G401 (cell line): ENCODE data around the gene FOSL2. TPM values are rescaled to one million over a fixed set of nuclear protein-coding genes. Genes with fewer than 3 reads are reported as not detected.
"Not testable (repeated sequence)": the region's sequence is repeated elsewhere in the genome, so short reads cannot be mapped to it uniquely, and the experiment has no call there.

Experiments
- DNase-seq: peaks from one replicate; pipeline ENCODE4 v3.0.0-alpha.2; 2015; ENCODE audit warnings: low spot score
- in situ Hi-C: cut with HindIII; loops from 2 replicates; pipeline ENCODE4 v1.10.0; 2016; ENCODE audit warnings: low sequenced_read_pairs, mixed read lengths
- total RNA-seq: library from RNA; depleted of rRNA; stranded (reverse); fragments of >200 nt; shearing (Covaris generic); gene quantifications from 2 replicates; pipeline ENCODE4 v1.2.3, GENCODE V29; 2014

The FOSL2 gene
- total RNA-seq, 1 experiment from 2014 or later = 16.1 TPM

DNA sequence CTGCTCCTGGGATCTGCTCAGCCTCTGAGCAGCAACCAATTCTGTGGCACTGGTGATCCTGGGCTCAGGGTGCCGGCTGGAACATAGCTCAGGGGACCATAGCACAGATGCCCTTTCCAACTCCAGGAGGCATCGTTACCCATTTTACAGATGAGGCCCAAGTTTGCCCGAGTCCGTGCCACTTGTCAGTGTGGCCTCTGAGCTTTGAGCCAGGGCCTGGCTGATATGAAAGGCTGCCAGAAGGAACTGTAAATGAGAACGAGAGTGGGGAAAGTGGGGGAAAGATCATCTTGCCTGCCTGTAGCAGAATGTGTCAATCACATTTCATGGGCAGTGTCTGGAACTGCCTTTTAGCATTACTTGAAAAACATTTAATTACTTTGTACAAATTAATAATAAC is 23.3 kb upstream of the FOSL2 start:
- in situ Hi-C loops = no loop called here
- DNase-seq = no peak

- no peak for DNase-seq
- in situ Hi-C loops = no loop called here
Observed at GRCh38 chr2:28370354-28370753, 22.3 kb upstream of the FOSL2 start.

GRCh38 chr2:28371728-28372127 is 20.9 kb upstream of the FOSL2 start:
- in situ Hi-C loops = not testable (repeated sequence)

GRCh38 chr2:28373854-28374253 is 18.8 kb upstream of the FOSL2 start:
- no peak for DNase-seq

More at GRCh38 chr2:28371728-28372127, 20.9 kb upstream of the FOSL2 start:
- not testable (repeated sequence) for DNase-seq

GRCh38 chr2:28374331-28374730 is 18.3 kb upstream of the FOSL2 start:
- no peak for DNase-seq
- in situ Hi-C loops = no loop called here

More at GRCh38 chr2:28373854-28374253, 18.8 kb upstream of the FOSL2 start:
- in situ Hi-C loops = no loop called here

DNA sequence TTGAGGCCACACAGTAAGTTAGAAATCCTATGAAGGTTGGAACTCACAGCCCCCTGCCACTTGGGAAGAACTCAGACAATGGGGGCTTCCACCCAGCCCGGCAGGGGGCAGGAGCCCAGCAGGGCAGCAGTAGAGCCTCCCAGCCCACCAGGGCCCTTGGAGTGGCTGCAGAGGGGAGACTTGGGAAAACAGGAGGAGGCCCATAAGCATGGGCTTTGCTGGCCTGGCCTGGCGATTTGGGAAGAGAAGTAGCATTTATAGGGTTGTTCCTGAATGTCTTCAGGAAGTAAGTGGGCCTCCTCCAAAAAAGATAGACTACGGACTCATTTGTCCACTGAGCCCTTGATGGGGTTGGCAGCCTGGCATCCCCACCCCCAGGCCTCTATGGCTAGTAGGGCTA is 17.4 kb upstream of the FOSL2 start:
- no peak for DNase-seq
- in situ Hi-C loops = no loop called here

- DNase-seq = no peak
- in situ Hi-C loops = no loop called here
Observed at GRCh38 chr2:28375742-28376631, 16.7 kb upstream of the FOSL2 start.

- in situ Hi-C loops = no loop called here
- DNase-seq = no peak
Observed at GRCh38 chr2:28377195-28377816, 15.4 kb upstream of the FOSL2 start.

DNA sequence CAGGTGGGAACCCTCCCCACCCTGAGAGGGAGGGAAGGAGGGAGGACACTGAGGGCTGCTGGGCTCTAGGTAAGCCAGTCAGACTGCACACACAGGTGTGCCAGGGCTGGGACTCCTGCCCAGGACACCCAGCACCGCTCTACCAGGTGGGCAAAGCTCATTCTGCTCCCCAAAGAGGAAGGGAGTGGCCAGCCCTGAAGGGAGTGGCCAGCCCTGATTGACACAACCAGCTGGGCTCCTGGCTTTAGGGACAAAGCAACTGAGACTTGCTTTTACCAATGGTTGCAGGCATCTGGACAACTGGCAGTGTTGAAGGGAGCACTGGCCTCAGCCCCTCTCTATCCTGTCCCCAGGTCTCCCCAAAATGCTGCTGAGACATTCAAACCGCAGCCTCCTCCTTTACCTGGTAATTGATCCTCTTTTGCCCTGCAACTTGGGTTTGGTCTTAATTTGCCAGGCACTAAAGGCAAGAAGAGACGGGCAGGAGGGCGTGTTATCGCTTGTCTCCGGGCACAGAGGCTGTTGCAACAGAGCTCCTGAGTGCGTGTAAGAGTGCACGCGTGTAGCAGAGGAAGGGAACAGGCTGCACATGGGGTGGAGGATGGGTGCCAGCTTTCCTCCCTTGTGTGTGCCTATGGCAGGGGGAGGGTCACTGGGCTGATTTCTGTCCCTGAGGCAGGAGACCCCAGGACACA is 14.5 kb upstream of the FOSL2 start:
- no peak for DNase-seq
- in situ Hi-C loops = no loop called here

- no peak for DNase-seq
Observed at GRCh38 chr2:28378679-28379584, 13.7 kb upstream of the FOSL2 start.

GRCh38 chr2:28380219-28380618 is 12.4 kb upstream of the FOSL2 start:
- in situ Hi-C loops = no loop called here
- DNase-seq = no peak

More at GRCh38 chr2:28378679-28379584, 13.7 kb upstream of the FOSL2 start:
- in situ Hi-C loops = no loop called here

- in situ Hi-C loops = no loop called here
- no peak for DNase-seq
Observed at GRCh38 chr2:28381225-28382180, 11.2 kb upstream of the FOSL2 start.

DNA sequence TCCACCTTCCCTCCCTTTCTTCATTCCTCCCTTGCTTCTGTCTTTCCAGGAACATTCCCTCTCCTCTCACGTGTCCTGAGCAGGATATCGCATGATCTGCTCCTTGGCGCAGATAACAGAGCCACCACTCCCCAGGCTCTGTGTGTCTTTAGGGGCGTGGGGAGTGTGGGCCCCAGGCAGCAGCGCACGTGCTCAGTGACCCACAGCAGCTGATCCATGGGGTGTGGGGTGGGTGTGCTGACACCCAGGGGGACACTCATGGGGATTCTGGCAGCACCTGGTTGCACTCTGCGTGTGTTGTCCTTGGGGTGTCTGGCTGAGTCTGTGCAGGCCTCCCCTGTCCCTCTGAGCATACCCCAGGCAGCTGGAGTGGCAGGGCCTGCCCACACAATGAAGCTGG is 9.9 kb upstream of the FOSL2 start:
- DNase-seq = no peak
- in situ Hi-C loops = no loop called here

DNA sequence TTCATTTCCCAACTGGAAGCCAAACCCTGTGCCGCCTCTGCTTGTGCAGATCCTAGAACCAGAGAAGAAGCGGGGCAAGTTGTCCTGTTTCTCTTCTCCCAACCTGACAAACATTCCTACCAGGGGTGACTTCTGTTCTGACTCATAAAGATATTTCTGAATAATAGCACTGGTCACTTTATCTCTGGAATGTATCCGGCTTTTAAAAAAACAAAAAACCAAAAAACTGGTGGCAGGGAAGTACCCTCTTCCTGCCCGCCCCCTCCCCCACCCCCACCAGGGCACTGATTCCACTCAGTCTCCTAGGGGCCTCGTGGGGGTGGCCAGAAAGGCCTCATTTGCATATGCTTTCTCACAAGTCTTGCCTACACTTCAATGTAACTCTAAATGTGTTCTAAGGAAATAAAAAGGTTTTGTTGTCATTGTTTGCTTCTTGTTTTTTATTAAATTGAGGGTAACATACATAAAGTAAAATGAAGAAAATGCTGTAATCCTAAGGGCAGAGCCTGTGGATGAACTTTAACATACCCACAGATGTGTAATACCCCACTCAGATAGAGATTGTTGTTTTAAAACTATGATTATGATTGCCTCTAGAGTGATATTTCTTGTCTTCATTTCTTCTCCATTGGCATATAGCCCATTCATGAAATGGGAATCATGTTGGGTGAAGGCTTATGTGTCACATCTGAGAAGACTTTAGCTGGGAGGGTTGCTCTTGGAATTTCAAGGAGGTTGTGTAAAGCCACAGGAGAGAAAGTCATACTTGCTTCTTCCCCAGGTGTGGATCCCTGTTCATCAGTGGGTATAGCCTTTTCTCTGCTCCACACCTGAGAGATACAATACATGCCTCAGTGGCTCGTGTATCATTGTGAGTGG is 5.3 kb upstream of the FOSL2 start:
- in situ Hi-C loops = no loop called here
- DNase-seq = no peak

- in situ Hi-C loops = no loop called here
- DNase-seq = peak; percentile 59
Observed at GRCh38 chr2:28389399-28390240, 3.0 kb upstream of the FOSL2 start.

- peak; percentile 78 for DNase-seq
- in situ Hi-C loops = no loop called here
Observed at GRCh38 chr2:28390241-28390745, 2.4 kb upstream of the FOSL2 start.
